Left cardiac atrium (tissue), 4 donors: ENCODE measurements around the gene ZBBX. TPM values are rescaled to one million over a fixed set of nuclear protein-coding genes. Genes with fewer than 3 reads are reported as not detected.
A peak's percentile ranks its signal among the peaks of the same experiment; 100 is the strongest.

Experiments
- ATAC-seq, 2 donors: fragments of 200-7000 bp; cut with Tn5 transposase; one replicate each; pipeline ENCODE4 v1.9.1; 2020; ENCODE audit warnings: mild to moderate bottlenecking in 2 of 2, moderate library complexity in 2 of 2
- DNase-seq: peaks from one replicate; pipeline ENCODE4 v3.0.0-alpha.2; 2020
- intact Hi-C, 2 donors: fragments of 100-400 bp; cut with DNase I; formaldehyde crosslinking; loops; one replicate each; pipeline versions ENCODE4 v1.14.1 to v1.15.1; 2022 to 2023
- total RNA-seq, 2 donors: library from RNA; stranded (reverse); fragmentation: NEBNext Ultra II Directional; extraction: Animal tissue kit (Norgen Biotek cat#: 25700); gene quantifications; one replicate each; pipeline ENCODE4 v1.2.1, GENCODE V29; 2021
- donor health status: DM: no; HTN: yes; CAD: no.
- donor health status: DM: no; HTN: yes; CAD: no; lungs with severe emphysema.
- donor health status: DM: yes; HTN: yes; CAD: no.
- donor health status: Dilated cardiomyopathy.

Gene ZBBX
- total RNA-seq, 2 donors from 2014 or later: not detected

GRCh38 chr3:167318996-167319615 lies 61.0 kb downstream of the ZBBX start:
- ATAC-seq (no peak), DNase-seq (no peak)
- intact Hi-C loops: no loop called here

- no peak for ATAC-seq
- intact Hi-C loops: no loop called here
- DNase-seq: no peak
These were observed 61.8 kb downstream of the ZBBX start for GRCh38 chr3:167318306-167318705.

- intact Hi-C loops: no loop called here
- no peak for DNase-seq
- no peak for ATAC-seq
These were observed 73.8 kb downstream of the ZBBX start for GRCh38 chr3:167306319-167306718.

- ATAC-seq (no peak), DNase-seq (no peak)
- intact Hi-C loops: no loop called here
These were observed 74.7 kb downstream of the ZBBX start for GRCh38 chr3:167305340-167305890.

- ATAC-seq (peak; percentile 92), DNase-seq (no peak)
- intact Hi-C loops: no loop called here
These were observed 76.0 kb downstream of the ZBBX start for GRCh38 chr3:167304077-167304476.

GRCh38 chr3:167302678-167303077 lies 77.4 kb downstream of the ZBBX start:
- intact Hi-C loops: no loop called here
- ATAC-seq (no peak), DNase-seq (no peak)

GRCh38 chr3:167300207-167300606 lies 79.9 kb downstream of the ZBBX start:
- ATAC-seq (no peak), DNase-seq (no peak)
- intact Hi-C loops: no loop called here

GRCh38 chr3:167289435-167289834 lies 90.7 kb downstream of the ZBBX start:
- no peak for ATAC-seq
- intact Hi-C loops: no loop called here

GRCh38 chr3:167288737-167289136 lies 91.4 kb downstream of the ZBBX start:
- intact Hi-C loops: no loop called here
- ATAC-seq (no peak), DNase-seq (no peak)

More at GRCh38 chr3:167289435-167289834, 90.7 kb downstream of the ZBBX start:
- DNase-seq: no peak

- ATAC-seq (no peak), DNase-seq (no peak)
- intact Hi-C loops: no loop called here
These were observed 92.8 kb downstream of the ZBBX start for GRCh38 chr3:167287308-167287707.

- ATAC-seq: no peak
These were observed 105.8 kb downstream of the ZBBX start for GRCh38 chr3:167274141-167274874.

GRCh38 chr3:167253037-167253436 lies 127.1 kb downstream of the ZBBX start:
- DNase-seq (no peak), ATAC-seq (no peak)
- intact Hi-C loops: no loop called here

More at GRCh38 chr3:167274141-167274874, 105.8 kb downstream of the ZBBX start:
- intact Hi-C loops: no loop called here
- no peak for DNase-seq

- DNase-seq: no peak
- no peak for ATAC-seq
- intact Hi-C loops: no loop called here
These were observed 128.4 kb downstream of the ZBBX start for GRCh38 chr3:167251678-167252077.

- ATAC-seq (no peak), DNase-seq (no peak)
- intact Hi-C loops: no loop called here
These were observed 133.8 kb downstream of the ZBBX start for GRCh38 chr3:167246252-167246651.

- DNase-seq: no peak
- ATAC-seq: no peak
- intact Hi-C loops: no loop called here
These were observed 138.8 kb downstream of the ZBBX start for GRCh38 chr3:167241048-167241845.

GRCh38 chr3:167228135-167228534 lies 152.0 kb downstream of the ZBBX start:
- ATAC-seq (no peak), DNase-seq (no peak)
- intact Hi-C loops: no loop called here

- intact Hi-C loops: no loop called here
- ATAC-seq: peak; percentile 35 to 67
- DNase-seq: no peak
These were observed 154.3 kb downstream of the ZBBX start for GRCh38 chr3:167225821-167226220.

- DNase-seq: no peak
- intact Hi-C loops: no loop called here
- no peak for ATAC-seq
These were observed 171.1 kb downstream of the ZBBX start for GRCh38 chr3:167209011-167209410.

- ATAC-seq (peak in 1 of 2 donors; percentile 53), DNase-seq (no peak)
- intact Hi-C loops: no loop called here
These were observed 177.0 kb downstream of the ZBBX start for GRCh38 chr3:167203062-167203461.
